Mucosa of descending colon (tissue), 3 donors: ENCODE results near the gene TFR2. TPM values are rescaled to one million over a fixed set of nuclear protein-coding genes. Genes with fewer than 3 reads are reported as not detected.

Experiments used
- ATAC-seq: fragments of 200-7000 bp; cut with Tn5 transposase; one replicate; pipeline ENCODE4 v1.9.1; 2020; ENCODE audit warnings: mild to moderate bottlenecking, moderate library complexity
- DNase-seq, 3 donors: peaks; one replicate each; pipeline ENCODE4 v3.0.0-alpha.2; 2020
- H3K36me3 ChIP-seq: fragments of 200-600 bp; one replicate; pipeline ENCODE4 v1.8.0; 2021; ENCODE audit warnings: low read depth, mild to moderate bottlenecking
- H3K4me1 ChIP-seq: fragments of 200-600 bp; one replicate; pipeline ENCODE4 v1.8.0; 2021; ENCODE audit warnings: low read depth, mild to moderate bottlenecking
- H3K4me3 ChIP-seq: fragments of 200-600 bp; one replicate; pipeline ENCODE4 v1.8.0; 2021; ENCODE audit warnings: mild to moderate bottlenecking
- H3K9me3 ChIP-seq: fragments of 200-600 bp; one replicate; pipeline ENCODE4 v1.8.0; 2021; ENCODE audit warnings: mild to moderate bottlenecking
- intact Hi-C, 2 donors: fragments of 100-400 bp; cut with DNase I in 1 of 2; cut with micrococcal nuclease in 1 of 2; formaldehyde crosslinking; loops; one replicate each; pipeline versions ENCODE4 v1.11.0 to v1.11.1; 2022; cut with DNase I, micrococcal nuclease
- long read RNA-seq, 2 donors: library from polyadenylated mRNA; unstranded; transcript quantifications; one replicate each; pipeline ENCODE4 v2.0.0, GENCODE V29; 2019 to 2021
- total RNA-seq, 3 donors: library from RNA; stranded (reverse); fragmentation: NEBNext Ultra II Directional in 2 of 3; extraction: Animal tissue kit (Norgen Biotek cat#: 25700) in 2 of 3; gene quantifications; one replicate each; pipeline versions ENCODE4 v1.2.1 to v1.2.4, GENCODE V29; 2021 to 2023
- TF ChIP-seq, protein P1 (sequence below): fragments of 200-600 bp; IDR thresholded peaks from one replicate; pipeline ENCODE4 v1.8.0; 2022; ENCODE audit warnings: antibody characterized with exemption, mild to moderate bottlenecking
- donor health status: DM: no; HTN: no; CAD: no; lungs with moderate emphysema.
- donor health status: DM: no; HTN: no; CAD: no.
- donor health status: DM: no; HTN: yes; CAD: no.

The TFR2 gene
- total RNA-seq: 1 to 10 TPM in 2 of 3 donors, under 1 TPM in 1; 0.57 to 1.2 (median 1.1) TPM
- long read RNA-seq, donor 1: 0 reads
- long read RNA-seq, donor 2: 0 reads

DNA sequence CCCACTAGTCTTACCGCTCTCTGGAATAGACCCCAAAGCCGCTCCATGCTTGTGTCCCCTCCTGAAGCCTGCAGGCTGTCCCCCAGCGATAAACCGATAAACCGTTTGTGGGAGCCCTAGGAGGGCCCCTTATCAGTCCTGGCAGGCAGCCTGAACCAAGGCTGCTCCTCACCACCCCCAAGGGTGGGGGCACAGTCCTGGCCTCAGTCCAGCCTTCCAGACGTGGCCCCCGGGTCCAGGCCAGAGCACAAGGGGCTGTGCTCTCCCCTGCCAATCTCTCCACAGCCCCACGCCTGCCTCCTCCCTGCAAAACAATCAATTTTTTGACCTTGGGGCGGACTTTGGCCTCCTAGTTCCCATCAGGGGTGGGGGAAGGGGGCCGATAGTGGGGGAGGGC is at the start of gene TFR2:
TFR2 (minus strand) TSS at position 90 of the 397 bp plus-strand sequence; CDS start at position 47, 43 bp downstream.
- no peaks in the 10 kb centered on the region for H3K4me1 ChIP-seq
- no peaks in the 10 kb centered on the region for H3K36me3 ChIP-seq
- no peak for DNase-seq
- no peak within 1 kb of the TSS for H3K4me3 ChIP-seq
- TF ChIP-seq, protein P1, sequence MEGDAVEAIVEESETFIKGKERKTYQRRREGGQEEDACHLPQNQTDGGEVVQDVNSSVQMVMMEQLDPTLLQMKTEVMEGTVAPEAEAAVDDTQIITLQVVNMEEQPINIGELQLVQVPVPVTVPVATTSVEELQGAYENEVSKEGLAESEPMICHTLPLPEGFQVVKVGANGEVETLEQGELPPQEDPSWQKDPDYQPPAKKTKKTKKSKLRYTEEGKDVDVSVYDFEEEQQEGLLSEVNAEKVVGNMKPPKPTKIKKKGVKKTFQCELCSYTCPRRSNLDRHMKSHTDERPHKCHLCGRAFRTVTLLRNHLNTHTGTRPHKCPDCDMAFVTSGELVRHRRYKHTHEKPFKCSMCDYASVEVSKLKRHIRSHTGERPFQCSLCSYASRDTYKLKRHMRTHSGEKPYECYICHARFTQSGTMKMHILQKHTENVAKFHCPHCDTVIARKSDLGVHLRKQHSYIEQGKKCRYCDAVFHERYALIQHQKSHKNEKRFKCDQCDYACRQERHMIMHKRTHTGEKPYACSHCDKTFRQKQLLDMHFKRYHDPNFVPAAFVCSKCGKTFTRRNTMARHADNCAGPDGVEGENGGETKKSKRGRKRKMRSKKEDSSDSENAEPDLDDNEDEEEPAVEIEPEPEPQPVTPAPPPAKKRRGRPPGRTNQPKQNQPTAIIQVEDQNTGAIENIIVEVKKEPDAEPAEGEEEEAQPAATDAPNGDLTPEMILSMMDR: no peak
- no peaks in the 10 kb centered on the region for H3K9me3 ChIP-seq
- intact Hi-C loops: no loop called here
- ATAC-seq: no peak

DNA sequence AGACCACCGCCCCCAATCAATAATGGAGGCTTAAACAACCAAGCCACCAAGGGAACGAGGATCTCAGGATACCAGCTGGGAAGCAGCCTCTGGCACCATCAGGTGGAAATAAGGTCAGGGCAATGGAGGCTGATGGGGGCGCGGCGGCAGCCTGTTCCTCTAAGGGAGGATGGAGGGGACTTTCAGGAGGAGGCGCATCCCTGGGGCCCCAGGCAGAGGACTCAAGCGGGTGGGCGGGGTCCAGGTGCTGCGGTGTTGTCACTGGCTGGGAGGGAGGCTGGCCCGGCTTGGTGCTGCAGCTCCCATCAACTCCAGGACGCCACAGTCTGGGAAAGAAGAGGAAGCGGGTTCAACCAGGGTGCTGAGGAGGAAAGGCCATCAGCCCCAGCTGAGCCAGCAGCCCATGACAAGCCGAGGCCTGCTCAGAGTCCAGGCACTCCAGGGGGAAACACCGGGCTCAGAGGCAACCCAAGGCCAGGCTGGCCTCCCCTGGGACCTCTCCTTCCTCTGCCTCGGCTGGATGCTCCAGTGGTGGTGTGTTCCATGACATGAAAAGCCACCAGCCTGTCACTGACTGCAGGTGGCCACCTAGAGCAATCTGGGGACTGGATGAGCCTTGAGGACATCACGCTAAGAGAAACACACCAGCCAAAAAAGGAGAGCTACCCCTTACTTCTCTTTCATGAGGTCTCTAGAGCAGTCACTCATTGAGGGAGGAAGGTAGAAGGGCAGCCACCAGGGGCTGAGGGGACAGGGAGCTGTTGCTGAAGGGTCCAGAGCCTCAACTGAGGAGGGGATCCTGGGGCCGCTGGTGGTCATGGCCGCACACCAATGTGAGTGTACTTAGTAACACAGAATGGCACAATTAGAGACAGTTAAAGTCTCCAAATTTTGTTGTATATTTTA is 48.1 kb upstream of the TFR2 start:
- DNase-seq: no peak

DNA sequence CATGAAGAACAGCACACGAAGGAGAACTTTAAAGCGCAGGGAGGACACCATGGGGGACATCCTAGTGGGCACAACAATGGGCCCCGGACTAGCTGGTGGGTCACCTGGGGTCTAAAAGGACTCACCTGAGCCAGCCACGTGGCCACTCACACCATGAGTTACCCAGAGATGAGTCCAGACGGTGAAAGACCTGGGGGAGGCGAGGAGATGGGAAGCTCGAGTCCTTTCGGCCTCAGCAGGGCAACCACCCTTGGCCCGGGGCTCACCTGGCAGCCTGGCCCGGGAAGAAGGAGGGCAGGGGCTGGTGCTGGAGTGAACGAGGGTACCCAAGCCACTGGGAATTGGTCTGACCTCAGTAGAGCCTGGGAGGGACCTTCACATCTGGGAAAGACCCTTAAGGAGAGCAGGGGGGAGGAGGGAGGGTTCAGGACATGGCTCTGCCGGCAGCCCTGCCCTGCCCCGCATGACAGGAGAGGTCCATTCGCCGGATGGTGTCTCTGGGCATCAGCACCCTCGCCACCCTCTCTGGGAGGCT is 47.0 kb upstream of the TFR2 start:
- intact Hi-C loops: loop anchor here in 1 of 2 donors (10.0 kb wide), 1 partner anchor 214 kb away; the partner anchor contains the start of gene TSC22D4
- no peak for ATAC-seq
- Histone ChIP-seq H3K4me3 (no peak overlapping the region), H3K36me3 (peaks cover 12% of the 10 kb centered on the region), H3K4me1 (peaks cover 18% of the 10 kb centered on the region), H3K9me3 (no peaks in the 10 kb centered on the region)
- TF ChIP-seq, protein P1: no peak
- DNase-seq: no peak

More for the DNA sequence above, 48.1 kb upstream of the TFR2 start:
- Histone ChIP-seq H3K4me3 (no peak overlapping the region), H3K9me3 (no peaks in the 10 kb centered on the region), H3K4me1 (peaks cover 18% of the 10 kb centered on the region), H3K36me3 (peaks cover 10% of the 10 kb centered on the region)
- TF ChIP-seq, protein P1: no peak
- no peak for ATAC-seq
- intact Hi-C loops: loop anchor here (5.0 to 10.0 kb wide), 2 partner anchors 215 to 217 kb away; partner anchors contain the start of gene TSC22D4 (in 1 of the 2)

DNA sequence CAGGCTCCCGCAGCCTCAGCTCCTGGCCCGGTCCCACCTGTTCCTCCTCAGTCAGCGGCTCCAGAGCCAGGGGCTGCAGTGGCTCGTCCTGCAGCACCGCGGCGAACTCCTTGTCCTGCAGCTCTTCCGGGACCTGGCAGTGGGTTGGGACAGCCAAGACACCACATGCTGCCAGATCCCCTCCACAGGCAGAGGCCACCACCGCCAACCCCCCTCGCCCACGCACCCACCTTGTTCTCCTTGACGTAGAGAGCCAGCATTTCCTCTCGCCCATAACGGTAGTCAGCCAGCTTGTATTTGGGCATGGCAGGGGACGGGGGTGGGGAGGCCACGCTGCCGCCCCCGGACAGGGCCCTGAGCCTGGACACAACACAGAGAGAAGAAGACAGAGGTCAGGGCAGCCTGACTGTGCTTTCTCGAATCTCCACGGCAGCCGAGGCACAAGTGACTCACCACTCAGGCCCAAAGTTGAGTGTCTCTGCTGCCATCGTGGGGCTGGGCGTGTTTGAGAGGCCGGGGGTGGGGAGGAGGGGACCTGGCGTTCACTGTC is 46.5 kb upstream of the TFR2 start:
- peaks cover 16% of the 10 kb centered on the region for H3K4me1 ChIP-seq
- TF ChIP-seq, protein P1: no peak
- DNase-seq (no peak), ATAC-seq (no peak)
- H3K36me3 ChIP-seq: peaks cover 12% of the 10 kb centered on the region
- intact Hi-C loops: loop anchor here in 1 of 2 donors (10.0 kb wide), 1 partner anchor 213 kb away; the partner anchor contains the start of gene TSC22D4
- H3K4me3 ChIP-seq: no peak overlapping the region
- no peaks in the 10 kb centered on the region for H3K9me3 ChIP-seq

DNA sequence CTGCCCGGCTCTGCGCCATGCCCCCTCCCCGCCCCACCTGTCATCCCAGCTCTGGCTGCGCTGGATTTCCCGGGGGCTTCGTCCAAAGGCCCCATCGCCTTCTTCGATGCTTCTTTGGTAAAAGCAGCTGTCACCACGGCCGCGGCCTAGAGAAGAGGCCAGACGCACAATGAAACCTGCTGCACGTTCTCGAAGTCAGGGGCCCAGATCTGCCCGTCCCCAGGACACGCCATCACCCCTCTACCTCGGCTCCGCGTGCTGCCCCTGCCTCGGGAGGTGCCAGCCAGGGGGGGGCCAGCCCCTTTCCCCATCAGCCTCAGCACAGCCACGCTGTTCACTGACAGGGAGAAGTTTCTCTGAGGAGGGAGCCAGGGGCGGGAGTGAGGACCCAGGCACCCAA is 45.9 kb upstream of the TFR2 start:
- Histone ChIP-seq H3K4me1 (peaks cover 10% of the 10 kb centered on the region), H3K36me3 (peaks cover 12% of the 10 kb centered on the region), H3K4me3 (no peak overlapping the region), H3K9me3 (no peaks in the 10 kb centered on the region)
- DNase-seq (no peak), ATAC-seq (no peak)
- TF ChIP-seq, protein P1: no peak
- intact Hi-C loops: loop anchor here in 1 of 2 donors (10.0 kb wide), 1 partner anchor 212 kb away; the partner anchor contains the start of gene TSC22D4
